ENCODE measurements around the gene MTARC2.
"Not testable (repeated sequence)": the region's sequence is repeated elsewhere in the genome, so short reads cannot be mapped to it uniquely, and the experiment has no call there.

MTARC2 gene

DNA sequence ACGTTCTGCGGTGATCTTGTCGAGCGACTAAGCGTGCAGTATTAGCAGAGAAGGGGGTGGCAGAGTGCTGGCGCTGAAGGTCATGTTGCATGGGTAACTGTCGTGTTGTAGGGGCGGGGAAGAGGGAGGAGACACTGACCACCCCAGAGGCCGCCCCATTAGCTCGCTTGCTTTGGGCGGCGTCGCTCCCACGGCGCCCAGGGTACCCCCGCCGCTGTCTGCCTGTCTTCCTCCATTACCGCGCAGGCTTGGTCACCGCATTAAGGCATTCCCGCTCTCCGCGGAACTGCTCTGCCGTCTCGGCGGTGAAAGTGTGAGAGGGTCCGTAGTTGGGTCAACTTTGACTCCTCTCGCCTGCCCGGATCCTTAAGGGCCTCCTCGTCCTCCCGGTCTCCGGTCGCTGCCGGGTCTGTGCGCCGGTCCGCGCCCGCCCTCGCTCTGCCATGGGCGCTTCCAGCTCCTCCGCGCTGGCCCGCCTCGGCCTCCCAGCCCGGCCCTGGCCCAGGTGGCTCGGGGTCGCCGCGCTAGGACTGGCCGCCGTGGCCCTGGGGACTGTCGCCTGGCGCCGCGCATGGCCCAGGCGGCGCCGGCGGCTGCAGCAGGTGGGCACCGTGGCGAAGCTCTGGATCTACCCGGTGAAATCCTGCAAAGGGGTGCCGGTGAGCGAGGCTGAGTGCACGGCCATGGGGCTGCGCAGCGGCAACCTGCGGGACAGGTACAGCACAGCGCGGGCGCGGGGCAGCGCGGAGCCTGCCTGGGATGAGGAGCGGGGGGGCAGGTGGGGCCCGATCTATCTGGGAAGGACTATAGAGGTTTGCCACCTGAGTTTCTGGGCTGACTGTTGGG is at the start of gene MTARC2:
TSS of gene MTARC2 (plus strand) at position 234 of the 846 bp plus-strand sequence. CDS start at position 444, 210 bp downstream.
- DNase-seq (ENCODE audit: low read depth in 1 of 2, low spot score in 1 of 2) = no peak

DNA sequence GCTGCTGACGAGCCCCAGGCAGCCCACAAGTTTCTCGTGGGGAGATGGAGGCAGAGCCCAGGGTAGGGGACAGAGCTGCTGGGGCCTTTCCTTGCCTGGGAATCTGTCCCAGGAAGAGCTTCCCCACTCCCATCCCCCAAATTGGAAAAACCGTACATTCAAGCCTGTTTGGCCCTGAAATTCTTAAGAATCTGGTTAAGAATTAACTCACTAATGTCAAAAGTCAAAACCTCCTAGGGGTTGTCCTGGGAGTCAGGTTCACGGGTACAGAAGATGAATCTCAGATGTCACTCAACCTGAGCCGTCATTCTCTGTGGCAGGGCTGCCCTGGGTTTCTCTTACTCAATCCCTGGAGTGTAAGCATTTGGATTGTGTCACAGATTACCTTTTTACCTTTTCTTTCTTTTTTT is 49.5 kb upstream of the MTARC2 start:
- no peak for DNase-seq (ENCODE audit: low read depth in 1 of 2, low spot score in 1 of 2)

- no peak for DNase-seq (ENCODE audit: low read depth in 1 of 2, low spot score in 1 of 2)
These were observed 49.1 kb upstream of the MTARC2 start for GRCh38 chr1:220699044-220699443.

DNA sequence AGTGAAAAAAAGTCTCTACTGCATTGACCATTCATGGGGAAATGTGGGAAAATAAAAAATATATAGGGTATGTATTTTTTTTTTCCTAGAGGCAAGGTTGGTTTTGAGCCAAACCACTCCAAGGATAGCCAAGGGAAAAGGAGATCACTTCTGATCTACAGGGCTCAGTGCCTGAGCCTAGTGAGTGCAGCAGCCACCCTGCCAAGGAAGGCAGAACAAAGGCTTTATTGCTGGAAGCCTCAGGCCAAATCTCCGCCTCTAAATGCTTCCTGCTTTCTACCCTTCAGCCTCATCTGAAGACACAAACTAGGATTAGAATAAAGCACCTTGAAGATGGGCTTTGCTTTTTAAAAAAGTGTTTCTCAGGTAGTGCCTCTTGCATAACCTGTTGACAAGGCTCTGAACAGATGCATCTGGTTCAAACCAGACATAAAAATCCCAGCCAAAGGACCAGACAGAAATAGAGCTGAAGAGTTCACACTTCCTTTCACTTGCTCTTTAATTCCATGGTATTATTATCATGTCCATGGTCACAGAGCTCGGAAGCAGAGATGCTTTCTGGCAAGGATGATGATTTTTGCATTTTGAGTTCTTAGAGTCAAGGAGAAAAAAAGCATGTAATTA is 47.5 kb upstream of the MTARC2 start:
- DNase-seq (ENCODE audit: low read depth in 1 of 2, low spot score in 1 of 2) = no peak

DNA sequence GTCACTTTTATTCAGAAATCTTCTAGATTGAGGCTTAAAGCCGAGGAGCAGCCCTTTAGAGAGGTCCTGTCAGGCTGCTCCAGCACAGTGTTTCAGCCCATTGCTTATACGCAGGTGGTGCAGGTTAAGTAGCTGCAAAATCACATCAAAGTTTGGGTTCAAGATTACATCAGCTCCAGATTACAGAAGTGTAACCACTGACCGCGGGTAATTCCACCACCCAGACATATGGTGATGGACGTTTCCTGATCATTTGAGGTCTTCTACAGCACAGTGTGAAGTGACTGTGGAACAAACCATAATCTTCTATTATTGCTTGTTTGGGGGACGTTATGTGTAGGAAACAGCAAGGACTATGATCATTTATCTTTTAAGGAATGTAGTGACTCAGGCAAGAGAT is 46.1 kb upstream of the MTARC2 start:
- DNase-seq (ENCODE audit: low read depth in 1 of 2, low spot score in 1 of 2) = no peak

- DNase-seq (ENCODE audit: low read depth in 1 of 2, low spot score in 1 of 2) = no peak
These were observed 45.3 kb upstream of the MTARC2 start for GRCh38 chr1:220702733-220703270.

DNA sequence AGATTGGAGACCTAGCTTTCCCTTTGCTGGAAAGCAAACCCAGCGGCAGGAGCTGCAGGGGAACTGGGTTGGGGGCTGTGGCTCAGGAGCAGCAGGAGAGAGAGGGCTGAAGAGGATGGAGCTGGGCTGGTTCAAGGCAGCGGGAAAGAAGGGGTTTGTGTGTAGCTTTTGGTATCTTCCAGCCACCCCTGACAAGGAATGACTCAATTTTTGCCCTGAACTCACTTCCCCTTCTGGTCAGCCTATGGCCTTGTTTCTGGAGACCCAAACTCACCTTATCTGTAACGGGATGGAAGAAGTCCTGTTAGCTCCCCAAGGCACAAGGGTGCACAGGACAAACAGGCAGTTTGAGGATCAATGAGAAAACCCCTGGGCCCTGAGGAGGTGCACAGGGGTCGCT is 44.8 kb upstream of the MTARC2 start:
- DNase-seq (ENCODE audit: low read depth in 1 of 2, low spot score in 1 of 2) = no peak

DNA sequence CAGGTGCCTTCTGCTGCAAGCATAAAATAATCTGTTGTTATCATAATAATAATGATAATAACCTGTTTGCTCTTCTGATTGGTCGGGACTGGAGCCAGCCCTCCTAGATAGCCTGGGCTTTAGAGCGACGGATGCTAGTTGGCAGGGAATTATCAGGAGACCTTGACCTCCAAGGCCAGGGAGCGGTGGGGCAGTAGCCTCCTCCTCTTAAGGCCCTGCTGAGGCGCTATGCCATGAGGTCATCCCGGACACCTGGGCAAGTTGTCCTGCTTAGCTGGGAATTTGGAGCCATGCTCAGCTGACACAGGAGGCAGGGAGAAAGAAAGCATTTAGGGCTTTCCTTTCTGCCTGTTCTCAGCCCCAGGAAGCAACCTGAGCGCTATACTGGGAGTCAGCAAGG is 42.3 kb upstream of the MTARC2 start:
- DNase-seq (ENCODE audit: low read depth in 1 of 2, low spot score in 1 of 2) = no peak

- DNase-seq (ENCODE audit: low read depth in 1 of 2, low spot score in 1 of 2) = no peak
These were observed 41.6 kb upstream of the MTARC2 start for GRCh38 chr1:220706480-220706879.

DNA sequence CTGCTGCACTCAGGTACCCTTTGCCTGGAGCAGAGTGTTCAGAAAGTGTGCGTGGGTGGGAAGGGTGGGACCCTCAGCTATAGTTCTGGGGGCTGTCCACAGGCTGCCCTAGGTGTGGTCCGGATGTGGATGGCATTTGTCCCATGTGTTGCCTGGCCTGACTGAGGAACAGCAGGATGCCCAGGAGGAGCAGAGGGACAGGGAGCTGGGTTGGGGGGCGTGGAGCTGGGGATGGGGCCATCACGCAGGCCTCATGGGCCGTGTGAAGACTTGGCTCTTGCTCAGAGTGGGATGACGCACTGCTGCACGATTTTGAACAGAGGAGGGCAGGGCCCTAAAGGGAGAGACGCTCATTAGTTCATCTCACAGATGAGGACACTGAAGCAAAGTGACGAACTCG is 41.0 kb upstream of the MTARC2 start:
- no peak for DNase-seq (ENCODE audit: low read depth in 1 of 2, low spot score in 1 of 2)

GRCh38 chr1:220708244-220708643 is 39.9 kb upstream of the MTARC2 start:
- no peak for DNase-seq (ENCODE audit: low read depth in 1 of 2, low spot score in 1 of 2)

- no peak for DNase-seq (ENCODE audit: low read depth in 1 of 2, low spot score in 1 of 2)
These were observed 39.0 kb upstream of the MTARC2 start for GRCh38 chr1:220708936-220709801.

DNA sequence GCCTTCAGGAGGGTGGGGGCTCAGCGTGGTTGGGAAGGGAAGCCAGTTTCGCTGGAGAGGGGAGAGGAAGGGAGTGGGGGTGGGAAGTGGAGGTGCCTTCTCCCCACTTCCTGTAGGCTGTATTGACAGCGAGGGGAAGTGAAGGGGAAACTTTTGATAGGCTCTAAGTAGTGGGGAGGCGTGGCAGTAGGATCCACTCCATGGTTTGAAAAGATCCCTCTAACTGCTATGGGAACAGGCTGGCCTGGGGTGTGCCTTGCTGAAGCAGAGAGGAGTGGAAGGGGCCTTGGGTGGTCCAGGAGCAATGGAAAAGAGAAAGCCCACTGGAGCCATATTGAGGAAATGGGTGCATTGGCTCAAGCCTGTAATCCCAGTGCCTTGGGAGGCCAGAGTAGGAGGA is 37.8 kb upstream of the MTARC2 start:
- no peak for DNase-seq (ENCODE audit: low read depth in 1 of 2, low spot score in 1 of 2)

DNA sequence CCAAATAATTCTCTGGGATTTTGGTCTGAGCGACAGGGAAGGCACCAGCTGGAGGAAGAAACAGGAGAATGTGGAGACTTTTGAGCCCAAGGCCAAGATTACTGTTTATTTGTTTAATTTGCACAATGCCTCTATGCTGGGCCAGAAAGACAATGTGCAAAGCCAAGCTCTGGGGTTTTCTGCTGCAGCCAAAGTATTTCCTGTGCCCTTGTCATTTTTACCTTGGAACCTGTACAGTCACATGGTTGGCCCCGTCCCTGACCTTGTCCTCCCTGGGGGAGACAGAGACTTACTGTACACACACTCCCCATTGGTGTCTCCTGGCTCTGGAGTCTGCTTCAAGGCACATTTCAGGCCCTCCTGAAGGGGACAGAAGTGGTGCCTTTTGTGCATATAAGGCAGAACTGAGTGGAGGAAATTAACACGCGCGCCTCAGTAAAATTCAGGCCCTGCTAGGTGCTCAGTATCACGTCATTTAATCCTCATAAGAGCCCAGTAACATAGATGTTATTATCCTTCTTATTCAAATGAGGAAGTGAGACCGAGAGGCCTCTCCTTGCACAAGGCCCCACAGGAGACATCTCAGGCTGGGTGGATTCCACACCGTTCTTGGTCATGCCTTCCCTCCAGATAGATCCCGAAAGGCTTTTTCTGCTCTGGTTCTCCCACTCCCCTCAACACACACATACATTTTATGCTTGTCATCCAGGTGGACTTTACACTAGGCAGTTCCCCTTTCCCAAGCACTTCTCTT is 36.9 kb upstream of the MTARC2 start:
- DNase-seq (ENCODE audit: low read depth in 1 of 2, low spot score in 1 of 2) = no peak

DNA sequence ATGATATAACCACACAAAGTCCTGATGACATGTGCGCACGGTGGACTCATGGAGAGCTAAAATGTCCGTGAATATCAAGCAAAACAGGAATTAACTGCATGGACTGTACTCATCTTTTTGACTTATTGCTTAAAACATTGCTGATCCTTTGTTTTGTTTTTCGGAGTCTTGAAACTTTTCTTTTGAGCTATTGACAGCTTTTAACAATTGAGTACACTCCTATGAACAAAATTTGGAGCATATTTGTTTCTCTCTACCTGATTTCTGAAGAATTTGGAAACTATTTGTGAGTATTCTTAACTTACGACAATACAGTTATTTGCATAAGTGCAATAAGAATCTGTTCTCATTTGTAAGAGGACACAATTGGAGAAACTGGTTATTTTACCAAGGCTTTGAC is 32.1 kb upstream of the MTARC2 start:
- DNase-seq (ENCODE audit: low read depth in 1 of 2, low spot score in 1 of 2) = not testable (repeated sequence)

DNA sequence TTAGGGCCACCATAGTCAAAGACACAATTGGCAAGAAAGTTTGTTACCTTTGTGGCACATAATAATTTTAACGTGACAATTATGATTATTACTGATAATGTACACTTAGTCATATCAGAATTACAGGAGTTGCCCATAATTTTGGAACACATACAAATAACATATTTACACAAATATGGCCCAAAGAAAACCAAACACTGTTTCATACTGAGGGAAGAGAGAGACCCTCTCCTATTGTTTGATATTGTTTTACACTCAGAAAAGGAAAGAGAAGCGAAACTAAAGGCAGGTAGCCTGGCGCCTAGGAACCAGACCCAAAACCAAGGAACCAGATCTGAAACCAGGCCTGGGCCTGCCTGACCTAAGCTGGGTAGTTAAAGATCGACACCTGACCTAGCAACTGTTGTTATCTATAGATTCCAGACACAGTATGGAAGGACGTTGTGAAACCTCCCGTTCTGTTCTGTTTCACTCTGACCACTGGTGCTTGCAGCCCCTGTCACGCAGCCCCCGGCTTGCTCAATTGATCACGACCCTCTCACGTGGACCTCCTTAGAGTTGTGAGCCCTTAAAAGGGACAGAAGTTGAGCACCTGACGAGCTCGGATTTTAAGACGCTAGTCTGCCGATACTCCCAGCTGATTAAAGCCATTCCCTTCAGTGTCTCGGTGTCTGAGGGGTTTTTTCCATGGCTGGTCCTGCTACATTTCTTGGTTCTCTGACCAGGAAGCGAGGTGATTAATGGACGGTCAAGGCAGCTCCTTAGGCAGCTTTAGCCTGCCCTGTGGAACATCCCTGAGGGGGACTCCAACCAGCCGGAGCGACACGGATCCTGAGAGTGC is 30.1 kb upstream of the MTARC2 start:
- DNase-seq (ENCODE audit: low read depth in 1 of 2, low spot score in 1 of 2) = no peak

- DNase-seq (ENCODE audit: low read depth in 1 of 2, low spot score in 1 of 2) = not testable (repeated sequence)
These were observed 26.9 kb upstream of the MTARC2 start for GRCh38 chr1:220721266-220721665.

DNA sequence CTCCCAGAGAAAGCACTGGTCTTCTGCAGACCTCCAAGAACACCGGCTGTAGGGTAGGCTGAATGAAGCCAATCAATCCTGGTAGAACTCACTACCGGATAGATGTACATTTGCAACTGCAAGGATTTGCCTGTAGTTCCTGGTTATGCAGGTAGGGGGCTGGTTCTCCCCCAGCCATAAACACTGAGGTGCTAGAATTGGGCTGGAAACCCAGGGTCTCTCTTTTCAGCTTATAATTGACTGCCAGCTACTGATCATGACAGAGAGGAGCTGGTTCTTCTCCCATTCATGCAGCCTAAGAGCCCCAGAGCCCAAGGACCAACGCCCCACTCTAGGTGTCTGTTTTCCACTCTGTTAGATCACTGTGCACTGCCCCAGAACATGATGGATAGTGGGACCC is 21.5 kb upstream of the MTARC2 start:
- DNase-seq (ENCODE audit: low read depth in 1 of 2, low spot score in 1 of 2) = no peak

GRCh38 chr1:220727519-220727918 is 20.6 kb upstream of the MTARC2 start:
- DNase-seq (ENCODE audit: low read depth in 1 of 2, low spot score in 1 of 2) = no peak

DNA sequence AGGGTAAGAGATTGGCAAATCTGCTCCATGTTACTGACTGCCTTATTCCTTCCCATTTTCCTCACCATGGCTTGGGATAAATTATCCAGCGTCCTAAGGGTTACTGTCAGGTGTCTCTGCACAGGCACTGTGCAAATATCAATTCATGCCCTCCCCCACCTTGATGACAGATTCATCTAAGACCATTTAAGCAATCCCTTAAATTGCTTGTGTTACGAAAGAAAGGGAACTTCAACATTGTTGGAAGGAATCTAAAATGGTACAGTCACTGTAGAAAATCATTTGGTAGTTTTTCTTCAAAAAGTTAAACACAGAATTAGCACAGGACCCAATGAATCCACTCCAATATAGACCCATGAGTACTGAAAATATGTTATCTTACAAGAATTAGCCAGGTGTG is 17.6 kb upstream of the MTARC2 start:
- no peak for DNase-seq (ENCODE audit: low read depth in 1 of 2, low spot score in 1 of 2)

All from activated CD4-positive, alpha-beta T cell treated with anti-CD3 and anti-CD28 coated beads, Interleukin-2, amount 50 U/mL, for 24 hours (primary cell).